Measurements from ENCODE around the gene SESTD1. TPM values are rescaled to one million over a fixed set of nuclear protein-coding genes. Genes with fewer than 3 reads are reported as not detected.
"Not testable (repeated sequence)": the region's sequence is repeated elsewhere in the genome, so short reads cannot be mapped to it uniquely, and the experiment has no call there.

SESTD1 gene
- total and polyA plus RNA-seq, 2 experiments from 2014 or later, result 12.6 to 21.6 TPM

DNA sequence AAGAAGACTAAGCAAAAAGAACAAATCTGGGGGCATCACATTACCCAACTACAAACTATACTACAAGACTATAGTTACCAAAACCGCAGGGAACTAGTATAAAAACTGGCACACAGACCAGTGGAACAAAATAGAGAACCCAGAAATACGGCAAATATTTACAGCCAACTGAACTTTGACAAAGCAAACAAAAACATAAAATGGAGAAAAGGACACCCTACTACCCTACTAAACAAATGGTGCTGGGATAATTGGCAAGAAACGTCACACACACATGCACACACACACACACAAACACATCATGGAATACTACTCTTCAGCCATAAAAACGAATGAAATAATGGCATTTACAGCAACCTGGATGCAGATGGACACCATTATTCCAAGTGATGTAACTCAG, 53.3 kb downstream of the SESTD1 start (continued):
- TF ChIP-seq, protein P1, sequence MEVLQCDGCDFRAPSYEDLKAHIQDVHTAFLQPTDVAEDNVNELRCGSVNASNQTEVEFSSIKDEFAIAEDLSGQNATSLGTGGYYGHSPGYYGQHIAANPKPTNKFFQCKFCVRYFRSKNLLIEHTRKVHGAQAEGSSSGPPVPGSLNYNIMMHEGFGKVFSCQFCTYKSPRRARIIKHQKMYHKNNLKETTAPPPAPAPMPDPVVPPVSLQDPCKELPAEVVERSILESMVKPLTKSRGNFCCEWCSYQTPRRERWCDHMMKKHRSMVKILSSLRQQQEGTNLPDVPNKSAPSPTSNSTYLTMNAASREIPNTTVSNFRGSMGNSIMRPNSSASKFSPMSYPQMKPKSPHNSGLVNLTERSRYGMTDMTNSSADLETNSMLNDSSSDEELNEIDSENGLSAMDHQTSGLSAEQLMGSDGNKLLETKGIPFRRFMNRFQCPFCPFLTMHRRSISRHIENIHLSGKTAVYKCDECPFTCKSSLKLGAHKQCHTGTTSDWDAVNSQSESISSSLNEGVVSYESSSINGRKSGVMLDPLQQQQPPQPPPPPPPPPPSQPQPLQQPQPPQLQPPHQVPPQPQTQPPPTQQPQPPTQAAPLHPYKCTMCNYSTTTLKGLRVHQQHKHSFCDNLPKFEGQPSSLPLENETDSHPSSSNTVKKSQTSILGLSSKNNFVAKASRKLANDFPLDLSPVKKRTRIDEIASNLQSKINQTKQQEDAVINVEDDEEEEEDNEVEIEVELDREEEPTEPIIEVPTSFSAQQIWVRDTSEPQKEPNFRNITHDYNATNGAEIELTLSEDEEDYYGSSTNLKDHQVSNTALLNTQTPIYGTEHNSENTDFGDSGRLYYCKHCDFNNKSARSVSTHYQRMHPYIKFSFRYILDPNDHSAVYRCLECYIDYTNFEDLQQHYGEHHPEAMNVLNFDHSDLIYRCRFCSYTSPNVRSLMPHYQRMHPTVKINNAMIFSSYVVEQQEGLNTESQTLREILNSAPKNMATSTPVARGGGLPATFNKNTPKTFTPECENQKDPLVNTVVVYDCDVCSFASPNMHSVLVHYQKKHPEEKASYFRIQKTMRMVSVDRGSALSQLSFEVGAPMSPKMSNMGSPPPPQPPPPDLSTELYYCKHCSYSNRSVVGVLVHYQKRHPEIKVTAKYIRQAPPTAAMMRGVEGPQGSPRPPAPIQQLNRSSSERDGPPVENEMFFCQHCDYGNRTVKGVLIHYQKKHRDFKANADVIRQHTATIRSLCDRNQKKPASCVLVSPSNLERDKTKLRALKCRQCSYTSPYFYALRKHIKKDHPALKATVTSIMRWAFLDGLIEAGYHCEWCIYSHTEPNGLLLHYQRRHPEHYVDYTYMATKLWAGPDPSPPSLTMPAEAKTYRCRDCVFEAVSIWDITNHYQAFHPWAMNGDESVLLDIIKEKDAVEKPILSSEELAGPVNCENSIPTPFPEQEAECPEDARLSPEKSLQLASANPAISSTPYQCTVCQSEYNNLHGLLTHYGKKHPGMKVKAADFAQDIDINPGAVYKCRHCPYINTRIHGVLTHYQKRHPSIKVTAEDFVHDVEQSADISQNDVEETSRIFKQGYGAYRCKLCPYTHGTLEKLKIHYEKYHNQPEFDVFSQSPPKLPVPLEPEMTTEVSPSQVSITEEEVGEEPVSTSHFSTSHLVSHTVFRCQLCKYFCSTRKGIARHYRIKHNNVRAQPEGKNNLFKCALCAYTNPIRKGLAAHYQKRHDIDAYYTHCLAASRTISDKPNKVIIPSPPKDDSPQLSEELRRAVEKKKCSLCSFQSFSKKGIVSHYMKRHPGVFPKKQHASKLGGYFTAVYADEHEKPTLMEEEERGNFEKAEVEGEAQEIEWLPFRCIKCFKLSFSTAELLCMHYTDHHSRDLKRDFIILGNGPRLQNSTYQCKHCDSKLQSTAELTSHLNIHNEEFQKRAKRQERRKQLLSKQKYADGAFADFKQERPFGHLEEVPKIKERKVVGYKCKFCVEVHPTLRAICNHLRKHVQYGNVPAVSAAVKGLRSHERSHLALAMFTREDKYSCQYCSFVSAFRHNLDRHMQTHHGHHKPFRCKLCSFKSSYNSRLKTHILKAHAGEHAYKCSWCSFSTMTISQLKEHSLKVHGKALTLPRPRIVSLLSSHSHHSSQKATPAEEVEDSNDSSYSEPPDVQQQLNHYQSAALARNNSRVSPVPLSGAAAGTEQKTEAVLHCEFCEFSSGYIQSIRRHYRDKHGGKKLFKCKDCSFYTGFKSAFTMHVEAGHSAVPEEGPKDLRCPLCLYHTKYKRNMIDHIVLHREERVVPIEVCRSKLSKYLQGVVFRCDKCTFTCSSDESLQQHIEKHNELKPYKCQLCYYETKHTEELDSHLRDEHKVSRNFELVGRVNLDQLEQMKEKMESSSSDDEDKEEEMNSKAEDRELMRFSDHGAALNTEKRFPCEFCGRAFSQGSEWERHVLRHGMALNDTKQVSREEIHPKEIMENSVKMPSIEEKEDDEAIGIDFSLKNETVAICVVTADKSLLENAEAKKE (CRISPR knock-in tag; IDR thresholded peaks at IDR 0.05), result no peak
- TF ChIP-seq ZNF331 (CRISPR knock-in tag; IDR thresholded peaks at IDR 0.05; ENCODE audit: low read depth) (no peak), POLR2AphosphoS5 (IDR thresholded peaks at IDR 0.05; ENCODE audit: low read depth) (no peak), ETS1 (IDR thresholded peaks at IDR 0.05) (no peak), JUNB (IDR thresholded peaks at IDR 0.05; ENCODE audit: unreplicated experiment) (no peak), NANOG (IDR thresholded peaks at IDR 0.05; ENCODE audit: borderline replicate concordance) (no peak), CTCF (conservative IDR thresholded peaks at IDR 0.05; ENCODE audit: low read depth in 2 of 2) (no peak), CREB1 (CRISPR knock-in tag; IDR thresholded peaks at IDR 0.05; ENCODE audit: low read depth) (no peak), EZH2phosphoT487 (IDR thresholded peaks at IDR 0.05; ENCODE audit: unreplicated experiment) (no peak)

GRCh38 chr2:179208277-179208676, 56.4 kb downstream of the SESTD1 start:
- H3K4me3 Mint-ChIP-seq; H3F3A ChIP-seq (replicated peaks; ENCODE audit: low read depth); H3K27ac ChIP-seq (ENCODE audit: low read depth); H3K4me1 ChIP-seq (ENCODE audit: insufficient read depth); H3K4me2 ChIP-seq; DNase-seq (ENCODE audit: low spot score); H2AFZ ChIP-seq; H4K20me1 ChIP-seq (replicated peaks; ENCODE audit: insufficient read depth); H3K27me3 Mint-ChIP-seq (ENCODE audit: insufficient read depth, low read depth, poor library complexity); H3K27ac Mint-ChIP-seq; H3K4me3 ChIP-seq; ATAC-seq; H3K27me3 ChIP-seq (ENCODE audit: insufficient read depth); H3K4me1 Mint-ChIP-seq: not testable (repeated sequence)
- peaks cover 89% of the 10 kb centered on the region for H3K36me3 Mint-ChIP-seq (ENCODE audit: low read depth)
- H3K9me3 Mint-ChIP-seq, result peaks cover 97% of the 10 kb centered on the region
- Histone ChIP-seq H3K36me3 (ENCODE audit: insufficient read depth) (peaks cover 17% of the 10 kb centered on the region), H3K79me2 (replicated peaks; ENCODE audit: insufficient read depth) (peaks cover 96% of the 10 kb centered on the region), H3K9me2 (ENCODE audit: insufficient read depth) (peaks cover 12% of the 10 kb centered on the region; the same call in 1 of the 2 replicates)
